K562 treated with DMSO at 1 percent for 24 hours (cell line): Measurements from ENCODE around the gene AXIN1. TPM values are rescaled to one million over a fixed set of nuclear protein-coding genes. Genes with fewer than 3 reads are reported as not detected.

ENCODE experiments used
- total RNA-seq: library from RNA; unstranded; fragments of 300-600 nt; gene quantifications from 2 replicates; pipeline ENCODE4 v1.2.3, GENCODE V29; 2022; ENCODE audit warnings: low read depth; ENCODE audit not compliant: insufficient read depth

AXIN1 gene
- 43.7 and 44.5 TPM in 2 replicates for total RNA-seq

GRCh38 chr16:352547-353403 lies at the start of gene AXIN1:
Gene AXIN1 (minus strand): TSS chr16:352723. CDS start chr16:347025, 5,698 bp downstream.

GRCh38 chr16:401468-402348 lies 49.2 kb upstream of the AXIN1 start, which contains the start of gene DECR2:
Gene DECR2 (plus strand): TSS chr16:401885. CDS start chr16:401964, 79 bp downstream.

GRCh38 chr16:397135-397661 lies 44.7 kb upstream of the AXIN1 start, which contains the start of gene NME4:
Gene NME4 (plus strand): TSS chr16:397199. CDS start chr16:397223, 24 bp downstream.

GRCh38 chr16:381789-382717 lies 29.5 kb upstream of the AXIN1 start, which contains the start of gene PGAP6:
Gene PGAP6 (minus strand): TSS chr16:381978. CDS start chr16:381821, 157 bp downstream.

GRCh38 chr16:370443-370842 lies 17.9 kb upstream of the AXIN1 start, which contains the start of gene MRPL28:
Gene MRPL28 (minus strand): TSS chr16:370538. CDS start chr16:370218, 320 bp downstream.

GRCh38 chr16:283033-283805 lies 69.3 kb downstream of the AXIN1 start, which contains the start of gene PDIA2:
Gene PDIA2 (plus strand): TSS chr16:283164. CDS start chr16:283170, 6 bp downstream.

GRCh38 chr16:280552-280951 lies 72.0 kb downstream of the AXIN1 start, which contains the start of gene ARHGDIG:
Gene ARHGDIG (plus strand): TSS chr16:280591. CDS start chr16:280681, 90 bp downstream.

GRCh38 chr16:275786-276232 lies 76.7 kb downstream of the AXIN1 start, which contains the start of gene RGS11:
Gene RGS11 (minus strand): TSS chr16:275944. CDS start chr16:275911, 33 bp downstream.

Other genes starting within 250 kb of the AXIN1 start
- gene NPRL3, start 214.1 kb downstream of the AXIN1 start, total RNA-seq: 57.2 and 57.4 TPM in 2 replicates
- gene HBZ, start 200.1 kb downstream of the AXIN1 start, total RNA-seq: 91.3 and 104 TPM in 2 replicates
- not detected in 2 replicates for gene HBM, start 186.7 kb downstream of the AXIN1 start, total RNA-seq
- 164 and 196 TPM in 2 replicates for gene HBA2, start 179.8 kb downstream of the AXIN1 start, total RNA-seq
- gene HBA1, start 176.0 kb downstream of the AXIN1 start, total RNA-seq: 610 and 805 TPM in 2 replicates
- gene HBQ1, start 172.3 kb downstream of the AXIN1 start, total RNA-seq: 62.5 and 62.7 TPM in 2 replicates
- gene LUC7L, start 123.3 kb downstream of the AXIN1 start, total RNA-seq: 32.0 and 39.7 TPM in 2 replicates
- gene FAM234A, start 117.9 kb downstream of the AXIN1 start, total RNA-seq: 121 and 124 TPM in 2 replicates
- not detected in 2 replicates for gene RGS11, start 76.8 kb downstream of the AXIN1 start, total RNA-seq
- gene ARHGDIG, start 72.1 kb downstream of the AXIN1 start, total RNA-seq: not detected in 2 replicates
- not detected in 2 replicates for gene PDIA2, start 69.6 kb downstream of the AXIN1 start, total RNA-seq
- 122 and 140 TPM in 2 replicates for gene MRPL28, start 17.8 kb upstream of the AXIN1 start, total RNA-seq
- 124 and 139 TPM in 2 replicates for gene PGAP6, start 29.3 kb upstream of the AXIN1 start, total RNA-seq
- 154 and 165 TPM in 2 replicates for gene NME4, start 44.5 kb upstream of the AXIN1 start, total RNA-seq
- gene DECR2, start 49.2 kb upstream of the AXIN1 start, total RNA-seq: 56.3 and 58.3 TPM in 2 replicates
- gene RAB11FIP3, start 72.9 kb upstream of the AXIN1 start, total RNA-seq: 25.0 and 30.8 TPM in 2 replicates
- gene CAPN15, start 175.0 kb upstream of the AXIN1 start, total RNA-seq: 64.7 and 73.6 TPM in 2 replicates
- 0.23 TPM in 1 of 2 replicates, not detected in the other for gene PRR35, start 207.7 kb upstream of the AXIN1 start, total RNA-seq
- gene NHLRC4, start 214.3 kb upstream of the AXIN1 start, total RNA-seq: 12.5 and 14.0 TPM in 2 replicates
- 55.4 and 66.8 TPM in 2 replicates for gene PIGQ, start 217.2 kb upstream of the AXIN1 start, total RNA-seq
- 42.1 and 47.9 TPM in 2 replicates for gene RAB40C, start 237.3 kb upstream of the AXIN1 start, total RNA-seq